ENCODE data around the gene AMOTL2.
A peak's percentile ranks its signal among the peaks of the same experiment; 100 is the strongest.

DNA sequence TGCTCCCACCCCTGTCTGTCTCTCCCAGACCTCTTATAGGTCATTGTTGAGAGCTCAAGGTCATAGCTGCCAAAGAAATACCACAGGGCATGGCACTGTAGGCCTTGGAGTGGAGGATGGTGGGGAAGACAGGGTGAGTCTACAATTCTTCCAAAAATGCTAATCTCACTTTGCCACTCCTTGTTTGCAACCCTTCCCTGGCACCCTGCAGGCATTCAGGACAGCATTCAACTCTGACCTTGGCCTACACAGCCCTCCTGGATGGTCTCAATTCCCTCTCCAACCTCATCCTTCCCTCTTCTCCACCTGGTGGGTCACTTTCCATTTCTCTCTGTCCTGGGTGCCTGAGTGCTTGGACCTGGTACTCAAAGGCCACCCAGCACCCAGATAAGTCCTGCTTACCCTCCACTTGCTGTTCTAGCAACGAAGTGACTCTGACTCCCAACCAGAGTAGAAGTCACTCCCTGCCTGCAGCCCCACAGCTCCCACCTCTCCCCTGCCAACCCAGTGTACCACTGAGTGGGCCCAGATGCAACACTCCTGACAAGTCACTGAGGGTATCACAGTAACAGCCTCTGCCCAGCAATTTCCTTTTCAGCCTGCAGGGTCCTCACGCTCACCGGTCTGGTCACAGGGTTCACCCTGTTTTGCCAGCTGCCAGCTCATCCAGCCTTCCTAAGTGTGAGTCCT, 36.6 kb downstream of the AMOTL2 start:
- TF ChIP-seq, protein P1, sequence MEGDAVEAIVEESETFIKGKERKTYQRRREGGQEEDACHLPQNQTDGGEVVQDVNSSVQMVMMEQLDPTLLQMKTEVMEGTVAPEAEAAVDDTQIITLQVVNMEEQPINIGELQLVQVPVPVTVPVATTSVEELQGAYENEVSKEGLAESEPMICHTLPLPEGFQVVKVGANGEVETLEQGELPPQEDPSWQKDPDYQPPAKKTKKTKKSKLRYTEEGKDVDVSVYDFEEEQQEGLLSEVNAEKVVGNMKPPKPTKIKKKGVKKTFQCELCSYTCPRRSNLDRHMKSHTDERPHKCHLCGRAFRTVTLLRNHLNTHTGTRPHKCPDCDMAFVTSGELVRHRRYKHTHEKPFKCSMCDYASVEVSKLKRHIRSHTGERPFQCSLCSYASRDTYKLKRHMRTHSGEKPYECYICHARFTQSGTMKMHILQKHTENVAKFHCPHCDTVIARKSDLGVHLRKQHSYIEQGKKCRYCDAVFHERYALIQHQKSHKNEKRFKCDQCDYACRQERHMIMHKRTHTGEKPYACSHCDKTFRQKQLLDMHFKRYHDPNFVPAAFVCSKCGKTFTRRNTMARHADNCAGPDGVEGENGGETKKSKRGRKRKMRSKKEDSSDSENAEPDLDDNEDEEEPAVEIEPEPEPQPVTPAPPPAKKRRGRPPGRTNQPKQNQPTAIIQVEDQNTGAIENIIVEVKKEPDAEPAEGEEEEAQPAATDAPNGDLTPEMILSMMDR (optimal IDR thresholded peaks at IDR 0.05 in 1 of 3, IDR thresholded peaks at IDR 0.05 in 1 of 3, conservative IDR thresholded peaks at IDR 0.05 in 1 of 3; ENCODE audit: extremely low read depth in 1 of 3, insufficient read depth in 2 of 3, low read length in 3 of 3) = peak in 1 of 3 experiments; percentile 13
- TF ChIP-seq EZH2 (IDR thresholded peaks at IDR 0.05; ENCODE audit: low read length) = no peak

Data from keratinocyte (primary cell).